Measurements from ENCODE around the gene YWHAQ. TPM values are rescaled to one million over a fixed set of nuclear protein-coding genes. Genes with fewer than 3 reads are reported as not detected.

YWHAQ gene
- polyA plus RNA-seq, 1 experiment = 624 TPM

DNA sequence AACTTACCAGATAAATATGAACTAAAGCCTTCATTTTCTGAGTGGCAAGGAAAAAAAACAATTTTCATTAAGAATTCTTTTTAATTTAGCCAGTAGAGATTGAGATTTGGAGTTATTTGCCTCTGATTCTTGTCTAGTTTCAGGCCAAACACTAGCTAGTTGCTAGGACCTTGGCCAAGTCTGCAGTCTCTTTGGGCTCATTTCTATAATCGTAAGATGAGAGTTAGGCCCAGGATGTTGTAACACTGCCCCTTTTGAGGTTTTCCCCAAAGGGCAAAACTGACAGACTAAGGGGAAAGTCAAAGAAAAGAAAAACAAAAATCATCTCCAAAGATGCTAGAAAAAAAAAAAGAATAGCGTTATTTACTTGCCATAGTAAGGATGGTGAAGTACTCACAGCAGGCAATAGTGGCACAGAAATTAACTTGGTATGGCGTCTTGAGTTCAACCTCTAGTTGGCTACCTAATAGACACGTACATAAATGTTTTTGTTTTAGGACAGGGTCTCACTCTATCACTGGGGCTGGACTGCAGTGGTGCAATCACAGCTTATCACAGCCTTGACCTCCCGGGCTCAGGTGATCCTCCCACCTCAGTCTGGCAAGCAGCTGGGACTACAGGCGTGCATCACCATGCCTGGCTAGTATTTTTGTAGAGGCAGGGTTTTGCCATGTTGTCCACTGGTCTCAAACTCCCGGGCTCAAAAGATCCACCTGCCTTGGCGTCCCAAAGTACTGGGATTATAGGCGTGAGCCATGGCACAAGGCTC is 52.1 kb downstream of the YWHAQ start:
- POLR2A ChIA-PET = no interaction called here
- H3K27ac ChIP-seq (ENCODE audit: low read depth, low read length) = no peak overlapping the region
- no peak overlapping the region for H3K4me3 ChIP-seq (ENCODE audit: low read depth, low read length)
- H3K27me3 ChIP-seq (ENCODE audit: control insufficient read depth, insufficient read depth, low read length) = no peaks in the 10 kb centered on the region
- CTCF ChIA-PET = interaction anchor here (1.4 kb wide), 1 partner anchor 192 kb away, joined by 3 read pairs; no protein-coding TSS in a partner anchor
- TF ChIP-seq, protein P1, sequence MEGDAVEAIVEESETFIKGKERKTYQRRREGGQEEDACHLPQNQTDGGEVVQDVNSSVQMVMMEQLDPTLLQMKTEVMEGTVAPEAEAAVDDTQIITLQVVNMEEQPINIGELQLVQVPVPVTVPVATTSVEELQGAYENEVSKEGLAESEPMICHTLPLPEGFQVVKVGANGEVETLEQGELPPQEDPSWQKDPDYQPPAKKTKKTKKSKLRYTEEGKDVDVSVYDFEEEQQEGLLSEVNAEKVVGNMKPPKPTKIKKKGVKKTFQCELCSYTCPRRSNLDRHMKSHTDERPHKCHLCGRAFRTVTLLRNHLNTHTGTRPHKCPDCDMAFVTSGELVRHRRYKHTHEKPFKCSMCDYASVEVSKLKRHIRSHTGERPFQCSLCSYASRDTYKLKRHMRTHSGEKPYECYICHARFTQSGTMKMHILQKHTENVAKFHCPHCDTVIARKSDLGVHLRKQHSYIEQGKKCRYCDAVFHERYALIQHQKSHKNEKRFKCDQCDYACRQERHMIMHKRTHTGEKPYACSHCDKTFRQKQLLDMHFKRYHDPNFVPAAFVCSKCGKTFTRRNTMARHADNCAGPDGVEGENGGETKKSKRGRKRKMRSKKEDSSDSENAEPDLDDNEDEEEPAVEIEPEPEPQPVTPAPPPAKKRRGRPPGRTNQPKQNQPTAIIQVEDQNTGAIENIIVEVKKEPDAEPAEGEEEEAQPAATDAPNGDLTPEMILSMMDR (IDR thresholded peaks at IDR 0.05; ENCODE audit: low read depth, low read length) = no peak
- H3K9me3 ChIP-seq (ENCODE audit: control insufficient read depth, insufficient read depth, low read length) = no peaks in the 10 kb centered on the region
- no peak for DNase-seq (ENCODE audit: low read depth, low spot score)

DNA sequence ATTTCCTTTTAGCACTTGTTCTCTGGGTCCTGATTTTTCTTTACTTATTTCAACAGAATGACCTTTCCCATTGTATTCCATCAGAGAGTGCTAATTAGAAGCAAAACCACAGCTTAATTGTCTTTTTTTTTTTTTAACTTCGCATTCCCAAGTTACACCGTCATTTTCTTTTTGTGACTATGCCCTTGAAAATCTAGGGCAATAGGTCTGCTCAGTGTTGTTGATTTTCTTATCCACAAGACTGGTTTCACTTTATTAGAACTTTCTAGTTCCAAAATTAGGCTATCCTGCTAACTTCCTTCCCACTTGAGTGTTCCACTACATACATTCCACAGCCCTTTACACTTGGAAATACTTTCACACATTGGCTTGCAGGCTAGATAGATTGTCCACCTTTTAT is 56.5 kb downstream of the YWHAQ start:
- Histone ChIP-seq H3K27ac (ENCODE audit: low read depth, low read length) (no peak overlapping the region), H3K4me3 (ENCODE audit: low read depth, low read length) (no peak overlapping the region), H3K9me3 (ENCODE audit: control insufficient read depth, insufficient read depth, low read length) (no peaks in the 10 kb centered on the region), H3K27me3 (ENCODE audit: control insufficient read depth, insufficient read depth, low read length) (no peaks in the 10 kb centered on the region)
- DNase-seq (ENCODE audit: low read depth, low spot score) = no peak
- ChIA-PET CTCF (no interaction called here), POLR2A (interaction anchor here (1.2 kb wide), 1 partner anchor 57 kb away, joined by 4 read pairs; the partner anchor contains the start of gene YWHAQ)
- TF ChIP-seq, protein P1 (IDR thresholded peaks at IDR 0.05; ENCODE audit: low read depth, low read length) = no peak

DNA sequence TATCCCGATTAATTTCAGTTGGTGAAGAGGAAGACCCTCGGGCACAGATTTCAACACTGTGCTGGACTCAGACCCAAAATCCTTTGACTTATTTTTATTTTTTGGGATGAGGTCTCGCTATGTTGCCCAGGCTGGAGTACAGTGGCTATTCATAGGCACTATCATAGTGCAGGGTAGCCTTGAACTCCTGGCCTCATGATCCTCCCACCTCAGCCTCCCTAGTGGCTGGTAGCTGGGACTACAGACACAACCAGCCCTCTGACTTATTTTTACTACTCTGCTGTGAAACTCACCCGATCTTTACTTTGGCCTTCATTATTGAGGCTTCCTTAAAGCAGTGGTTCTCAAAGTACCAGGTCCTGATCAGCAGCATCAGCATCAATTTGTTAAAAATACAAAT is 57.0 kb downstream of the YWHAQ start:
- TF ChIP-seq, protein P1 (IDR thresholded peaks at IDR 0.05; ENCODE audit: low read depth, low read length) = 0 out of 2 replicates have a peak, but pooled peaks have one; percentile 12
- ChIA-PET POLR2A (no interaction called here), CTCF (no interaction called here)
- Histone ChIP-seq H3K27ac (ENCODE audit: low read depth, low read length) (no peak overlapping the region), H3K27me3 (ENCODE audit: control insufficient read depth, insufficient read depth, low read length) (no peaks in the 10 kb centered on the region), H3K9me3 (ENCODE audit: control insufficient read depth, insufficient read depth, low read length) (no peaks in the 10 kb centered on the region), H3K4me3 (ENCODE audit: low read depth, low read length) (no peak overlapping the region)
- DNase-seq (ENCODE audit: low read depth, low spot score) = no peak

DNA sequence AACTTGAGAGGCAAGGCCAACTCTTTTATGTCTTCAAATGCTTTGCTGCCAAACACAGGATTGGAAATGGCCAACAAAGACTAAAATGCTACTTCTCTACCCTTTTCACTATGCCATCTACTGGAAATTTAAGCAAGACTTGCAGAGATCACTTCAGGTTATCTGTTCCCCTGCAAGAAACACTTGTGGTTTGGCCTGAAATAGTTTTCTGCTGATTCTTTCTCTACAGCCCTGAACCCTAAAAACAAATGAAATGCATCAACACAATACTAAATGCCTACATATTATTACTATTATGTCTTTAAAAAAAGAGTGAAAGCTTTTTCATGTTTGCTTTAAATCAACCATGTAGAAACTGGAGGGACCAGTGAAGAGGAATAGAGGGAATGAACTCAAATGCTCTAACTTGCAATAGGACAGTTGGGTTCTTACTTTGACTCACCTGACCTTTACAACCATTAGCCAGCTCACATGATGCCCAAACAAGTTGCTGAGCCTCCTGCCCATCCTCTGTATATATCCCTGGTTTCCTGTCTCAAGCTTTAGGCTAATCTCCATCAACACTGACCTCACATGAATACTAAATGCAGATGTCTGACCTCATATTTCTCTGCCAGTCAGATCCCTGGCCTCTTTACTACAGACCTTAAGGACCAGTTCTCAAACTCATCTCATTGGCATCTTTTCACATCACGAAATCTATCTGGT is 57.6 kb downstream of the YWHAQ start:
- H3K27me3 ChIP-seq (ENCODE audit: control insufficient read depth, insufficient read depth, low read length) = no peaks in the 10 kb centered on the region
- TF ChIP-seq, protein P1 (IDR thresholded peaks at IDR 0.05; ENCODE audit: low read depth, low read length) = no peak
- CTCF ChIA-PET = no interaction called here
- H3K27ac ChIP-seq (ENCODE audit: low read depth, low read length) = no peak overlapping the region
- POLR2A ChIA-PET = no interaction called here
- H3K4me3 ChIP-seq (ENCODE audit: low read depth, low read length) = no peak overlapping the region
- H3K9me3 ChIP-seq (ENCODE audit: control insufficient read depth, insufficient read depth, low read length) = no peaks in the 10 kb centered on the region
- no peak for DNase-seq (ENCODE audit: low read depth, low spot score)

All from AG04450 (cell line).